Lower leg skin (tissue), 4 donors: Measurements from ENCODE around the gene TSEN54. TPM values are rescaled to one million over a fixed set of nuclear protein-coding genes. Genes with fewer than 3 reads are reported as not detected.
A peak's percentile ranks its signal among the peaks of the same experiment; 100 is the strongest.

Experiments used
- DNase-seq, 2 donors: peaks; one replicate each; pipeline ENCODE4 v3.0.0-alpha.2; 2019; ENCODE audit warnings: low spot score in 2 of 2
- H3K4me3 ChIP-seq: fragments of 200-600 bp; sonication (generic); 2 replicates; pipeline ENCODE4 v1.5.1; 2017; ENCODE audit warnings: mild to moderate bottlenecking, low read depth; ENCODE audit not compliant: poor library complexity, severe bottlenecking
- POLR2A ChIP-seq, 2 donors: fragments of 450-650 bp; IDR thresholded peaks; one replicate each; pipeline ENCODE4 v1.6.1; 2016 to 2017; ENCODE audit warnings: antibody characterized with exemption in 2 of 2, mild to moderate bottlenecking in 1 of 2, moderate library complexity in 1 of 2
- WGBS, 2 donors: methylation state at CpG; one replicate each; pipeline ENCODE4 v1.1.5; 2018; 5-methylcytosine and 5-hydroxymethylcytosine counted together
- intact Hi-C: fragments of 100-400 bp; cut with DNase I; formaldehyde crosslinking; loops from one replicate; pipeline ENCODE4 v1.15.0; 2023; ENCODE audit warnings: low total_unique reads
- total RNA-seq, 4 donors: library from RNA; depleted of rRNA; stranded (reverse); fragments of >200 nt; gene quantifications; one replicate each; pipeline ENCODE4 v1.1.0, GENCODE V29; 2016
- TF ChIP-seq, protein P1 (sequence below), 3 donors: fragments of 450-650 bp; IDR thresholded peaks; one replicate each; pipeline ENCODE4 v1.5.1; 2016; ENCODE audit warnings: antibody characterized with exemption in 3 of 3, mild to moderate bottlenecking in 3 of 3, moderate library complexity in 2 of 3

Gene TSEN54
- total RNA-seq, 4 donors from 2014 or later, result 42.7 to 70.8 (median 50.8) TPM

GRCh38 chr17:75503976-75504346 lies 12.4 kb upstream of the TSEN54 start:
- WGBS, 2 donors, result 64 to 75% methylated on average over 13 of the region's 13 CpGs
- intact Hi-C loops, result no loop called here
- no peak overlapping the region for H3K4me3 ChIP-seq
- TF ChIP-seq POLR2A (IDR thresholded peaks at IDR 0.05), result no peak
- TF ChIP-seq, protein P1, sequence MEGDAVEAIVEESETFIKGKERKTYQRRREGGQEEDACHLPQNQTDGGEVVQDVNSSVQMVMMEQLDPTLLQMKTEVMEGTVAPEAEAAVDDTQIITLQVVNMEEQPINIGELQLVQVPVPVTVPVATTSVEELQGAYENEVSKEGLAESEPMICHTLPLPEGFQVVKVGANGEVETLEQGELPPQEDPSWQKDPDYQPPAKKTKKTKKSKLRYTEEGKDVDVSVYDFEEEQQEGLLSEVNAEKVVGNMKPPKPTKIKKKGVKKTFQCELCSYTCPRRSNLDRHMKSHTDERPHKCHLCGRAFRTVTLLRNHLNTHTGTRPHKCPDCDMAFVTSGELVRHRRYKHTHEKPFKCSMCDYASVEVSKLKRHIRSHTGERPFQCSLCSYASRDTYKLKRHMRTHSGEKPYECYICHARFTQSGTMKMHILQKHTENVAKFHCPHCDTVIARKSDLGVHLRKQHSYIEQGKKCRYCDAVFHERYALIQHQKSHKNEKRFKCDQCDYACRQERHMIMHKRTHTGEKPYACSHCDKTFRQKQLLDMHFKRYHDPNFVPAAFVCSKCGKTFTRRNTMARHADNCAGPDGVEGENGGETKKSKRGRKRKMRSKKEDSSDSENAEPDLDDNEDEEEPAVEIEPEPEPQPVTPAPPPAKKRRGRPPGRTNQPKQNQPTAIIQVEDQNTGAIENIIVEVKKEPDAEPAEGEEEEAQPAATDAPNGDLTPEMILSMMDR (IDR thresholded peaks at IDR 0.05), result no peak
- DNase-seq, result no peak

DNA sequence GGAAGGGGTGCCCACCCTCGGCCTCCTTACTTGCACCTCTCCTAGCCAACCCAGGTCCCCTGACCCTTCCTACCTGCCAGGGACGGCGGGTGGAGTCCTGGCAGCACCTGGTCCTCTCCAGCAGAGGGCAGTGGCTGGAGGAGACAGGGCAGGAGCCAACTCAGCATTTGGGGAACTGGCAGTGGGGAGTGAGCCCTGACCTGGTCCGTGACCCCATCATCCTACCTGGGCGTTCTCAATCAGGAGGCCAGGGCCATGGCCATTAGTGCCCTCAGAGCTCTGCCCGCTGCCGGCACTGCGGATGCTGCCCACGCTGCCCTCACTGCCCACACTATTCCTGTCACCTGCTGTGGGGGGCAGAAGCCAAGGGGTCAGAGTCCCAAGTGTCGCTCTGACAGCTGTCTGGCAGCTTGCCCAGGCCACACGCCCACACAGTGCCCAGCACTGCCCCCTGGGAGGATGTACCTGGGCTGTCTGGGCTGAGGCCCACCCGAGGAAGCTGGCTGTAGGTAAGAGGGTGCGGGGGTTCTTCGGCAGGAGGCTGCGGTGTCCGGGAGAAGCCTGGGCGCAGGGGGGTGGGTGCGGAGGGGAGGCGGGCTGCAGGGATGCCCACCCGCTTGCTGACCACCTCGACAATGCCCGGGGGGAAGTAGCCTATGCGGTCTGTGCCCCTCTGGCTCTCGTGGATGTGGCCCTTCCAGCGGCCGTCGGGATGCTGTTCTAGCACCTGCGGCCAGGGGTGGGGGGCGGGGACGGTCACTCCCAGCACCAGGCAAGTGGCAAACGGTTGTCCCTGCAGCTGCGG lies 11.8 kb upstream of the TSEN54 start:
- intact Hi-C loops, result no loop called here
- no peak for DNase-seq
- 75 to 86% methylated on average over 23 to 28 of the region's 32 CpGs for WGBS, 2 donors
- H3K4me3 ChIP-seq, result no peak overlapping the region
- TF ChIP-seq, protein P1 (IDR thresholded peaks at IDR 0.05), result peak in 1 of 3 donors; percentile 11
- TF ChIP-seq POLR2A (IDR thresholded peaks at IDR 0.05), result no peak

- intact Hi-C loops, result no loop called here
- 86 to 89% methylated on average over 4 of the region's 4 CpGs for WGBS, 2 donors
- no peak overlapping the region for H3K4me3 ChIP-seq
- DNase-seq, result no peak
- TF ChIP-seq, protein P1 (IDR thresholded peaks at IDR 0.05), result no peak
- TF ChIP-seq POLR2A (IDR thresholded peaks at IDR 0.05), result no peak
Measured at GRCh38 chr17:75505152-75505409, 11.2 kb upstream of the TSEN54 start.

- no peak overlapping the region for H3K4me3 ChIP-seq
- TF ChIP-seq, protein P1 (IDR thresholded peaks at IDR 0.05), result no peak
- TF ChIP-seq POLR2A (IDR thresholded peaks at IDR 0.05), result no peak
- intact Hi-C loops, result no loop called here
- WGBS, 2 donors, result 91 to 92% methylated on average over 15 of the region's 15 CpGs
- no peak for DNase-seq
Measured at GRCh38 chr17:75505640-75506039, 10.7 kb upstream of the TSEN54 start.

- WGBS, 2 donors, result 94% methylated on average over 19 to 21 of the region's 21 CpGs
- no peak for TF ChIP-seq POLR2A (IDR thresholded peaks at IDR 0.05)
- TF ChIP-seq, protein P1 (IDR thresholded peaks at IDR 0.05), result no peak
- DNase-seq, result no peak
- intact Hi-C loops, result no loop called here
- H3K4me3 ChIP-seq, result no peak overlapping the region
Measured at GRCh38 chr17:75506134-75506533, 10.2 kb upstream of the TSEN54 start.

DNA sequence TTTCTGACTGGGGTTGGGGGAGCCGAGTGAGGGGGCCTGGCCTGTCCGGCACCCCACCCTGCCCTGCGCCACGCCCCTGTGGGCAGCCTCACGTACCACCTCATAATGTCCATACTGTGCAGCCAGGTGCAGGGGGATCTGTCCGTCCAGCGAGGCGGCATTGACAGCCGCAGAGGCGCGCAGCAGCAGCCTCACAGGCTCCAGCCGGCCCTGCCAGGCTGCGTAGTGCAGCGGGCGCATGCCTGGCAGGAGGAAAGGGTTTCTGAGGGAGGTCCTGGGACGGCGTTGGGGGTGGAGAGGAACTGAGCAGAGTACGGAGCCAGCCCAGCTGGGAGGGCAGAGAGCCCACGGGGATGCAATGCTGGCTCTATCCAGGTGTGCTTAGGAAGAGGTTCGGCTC lies 9.4 kb upstream of the TSEN54 start:
- H3K4me3 ChIP-seq, result no peak overlapping the region
- no peak for DNase-seq
- TF ChIP-seq, protein P1 (IDR thresholded peaks at IDR 0.05), result no peak
- TF ChIP-seq POLR2A (IDR thresholded peaks at IDR 0.05), result no peak
- intact Hi-C loops, result no loop called here
- WGBS, 2 donors, result 88 to 90% methylated on average over 17 to 20 of the region's 20 CpGs
